OCI-LY7 (cell line): ENCODE data around the gene TYROBP.

ENCODE experiments used
- EZH2phosphoT487 ChIP-seq: fragments of 200-600 bp; sonication (generic); IDR thresholded peaks from 2 replicates; pipeline ENCODE4 v1.6.1; 2018; ENCODE audit warnings: low read depth, borderline replicate concordance, mild to moderate bottlenecking, mixed run types, antibody characterized with exemption, low read length, moderate library complexity, mixed read lengths
- TF ChIP-seq, protein P1 (sequence below): fragments of 200-600 bp; sonication (generic); conservative IDR thresholded peaks from 2 replicates; pipeline ENCODE4 v1.5.1; 2014; ENCODE audit warnings: mild to moderate bottlenecking, antibody characterized with exemption, low read length, moderate library complexity, mixed read lengths

DNA sequence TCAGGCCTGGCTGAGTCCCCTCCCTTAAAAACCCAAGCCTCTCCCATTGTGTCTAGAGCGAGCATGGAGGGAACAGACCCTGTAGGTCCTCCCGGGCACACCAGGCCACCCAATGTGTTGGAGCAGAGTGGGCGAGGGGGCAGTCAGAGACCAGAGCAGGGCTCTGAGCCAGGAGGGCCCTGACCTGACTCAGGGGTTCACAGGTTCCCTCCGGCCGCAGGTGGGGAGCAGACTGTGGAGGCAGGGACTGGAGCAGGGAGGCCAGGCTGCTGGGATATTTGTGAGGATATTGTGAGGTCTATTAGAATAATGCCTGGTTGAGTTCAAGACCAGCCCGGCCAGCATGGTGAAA is 1.6 kb upstream of the TYROBP start:
- TF ChIP-seq, protein P1, sequence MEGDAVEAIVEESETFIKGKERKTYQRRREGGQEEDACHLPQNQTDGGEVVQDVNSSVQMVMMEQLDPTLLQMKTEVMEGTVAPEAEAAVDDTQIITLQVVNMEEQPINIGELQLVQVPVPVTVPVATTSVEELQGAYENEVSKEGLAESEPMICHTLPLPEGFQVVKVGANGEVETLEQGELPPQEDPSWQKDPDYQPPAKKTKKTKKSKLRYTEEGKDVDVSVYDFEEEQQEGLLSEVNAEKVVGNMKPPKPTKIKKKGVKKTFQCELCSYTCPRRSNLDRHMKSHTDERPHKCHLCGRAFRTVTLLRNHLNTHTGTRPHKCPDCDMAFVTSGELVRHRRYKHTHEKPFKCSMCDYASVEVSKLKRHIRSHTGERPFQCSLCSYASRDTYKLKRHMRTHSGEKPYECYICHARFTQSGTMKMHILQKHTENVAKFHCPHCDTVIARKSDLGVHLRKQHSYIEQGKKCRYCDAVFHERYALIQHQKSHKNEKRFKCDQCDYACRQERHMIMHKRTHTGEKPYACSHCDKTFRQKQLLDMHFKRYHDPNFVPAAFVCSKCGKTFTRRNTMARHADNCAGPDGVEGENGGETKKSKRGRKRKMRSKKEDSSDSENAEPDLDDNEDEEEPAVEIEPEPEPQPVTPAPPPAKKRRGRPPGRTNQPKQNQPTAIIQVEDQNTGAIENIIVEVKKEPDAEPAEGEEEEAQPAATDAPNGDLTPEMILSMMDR, result no peak
- no peak for TF ChIP-seq EZH2phosphoT487
